GM12892 (cell line): Measurements from ENCODE around the gene DHRS3.

Experiments
- POLR2A ChIP-seq: IDR thresholded peaks from 2 replicates; pipeline ENCODE4 v1.6.1; 2011; ENCODE audit warnings: low read depth, low read length, control low read depth
- POLR2AphosphoS5 ChIP-seq: IDR thresholded peaks from 2 replicates; pipeline ENCODE4 v1.6.1; 2011; ENCODE audit warnings: low read depth, low read length, control low read depth
- TAF1 ChIP-seq: IDR thresholded peaks from 2 replicates; pipeline ENCODE4 v1.6.1; 2011; ENCODE audit warnings: low read depth, mild to moderate bottlenecking, control low read depth, low read length, borderline replicate concordance

DNA sequence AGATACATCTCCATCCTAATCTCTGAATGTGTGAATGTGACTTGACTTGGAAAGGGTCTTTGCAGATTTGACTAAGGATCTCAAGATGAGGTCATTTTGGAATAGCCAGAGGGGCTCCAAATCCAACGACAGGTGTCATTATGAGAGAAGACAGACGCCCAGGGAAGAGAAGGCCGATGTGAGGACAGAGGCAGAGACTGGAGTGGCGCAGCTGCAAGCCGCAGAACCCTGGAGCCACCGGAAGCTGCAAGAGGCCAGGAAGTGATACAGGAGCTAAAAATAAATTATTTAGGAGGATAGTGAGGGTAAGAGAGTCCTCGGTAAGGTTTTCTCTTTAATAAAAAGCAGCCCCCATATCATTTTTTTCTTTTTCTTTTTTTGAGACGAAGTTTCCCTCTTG is 16.1 kb upstream of the DHRS3 start:
- TF ChIP-seq POLR2A (no peak), TAF1 (no peak), POLR2AphosphoS5 (no peak)
